ENCODE results near the gene DDX42. TPM values are rescaled to one million over a fixed set of nuclear protein-coding genes. Genes with fewer than 3 reads are reported as not detected.

Gene DDX42
- polyA plus RNA-seq, 1 donor from 2014 or later = 115 TPM

GRCh38 chr17:63809970-63810369 lies 36.0 kb downstream of the DDX42 start:
- no peaks in the 10 kb centered on the region for H3K27me3 ChIP-seq (ENCODE audit: insufficient read depth, low read depth, low read length)
- H3K4me2 ChIP-seq (ENCODE audit: low read length) = no peak overlapping the region
- no peaks in the 10 kb centered on the region for H3K9me3 ChIP-seq (ENCODE audit: low read length)
- H3K27ac ChIP-seq (ENCODE audit: low read length) = no peak overlapping the region
- no peak overlapping the region for H3K4me3 ChIP-seq (ENCODE audit: low read length)
- H4K20me1 ChIP-seq (ENCODE audit: insufficient read depth) = no peaks in the 10 kb centered on the region
- no peaks in the 10 kb centered on the region for H3K9me2 ChIP-seq (ENCODE audit: insufficient read depth, low read length)
- no peaks in the 10 kb centered on the region for H3F3A ChIP-seq (ENCODE audit: insufficient read depth, low read length, poor library complexity, severe bottlenecking)
- TF ChIP-seq EP300 (conservative IDR thresholded peaks at IDR 0.05; ENCODE audit: poor library complexity, severe bottlenecking) = no peak
- no peak for TF ChIP-seq MXI1 (conservative IDR thresholded peaks at IDR 0.05; ENCODE audit: poor library complexity, severe bottlenecking)
- TF ChIP-seq EZH2 (IDR thresholded peaks at IDR 0.05; ENCODE audit: borderline replicate concordance, insufficient read depth, low read length, poor library complexity, severe bottlenecking) = no peak
- TF ChIP-seq TAF1 (IDR thresholded peaks at IDR 0.05; ENCODE audit: low read depth) = no peak
- TF ChIP-seq, protein P1, sequence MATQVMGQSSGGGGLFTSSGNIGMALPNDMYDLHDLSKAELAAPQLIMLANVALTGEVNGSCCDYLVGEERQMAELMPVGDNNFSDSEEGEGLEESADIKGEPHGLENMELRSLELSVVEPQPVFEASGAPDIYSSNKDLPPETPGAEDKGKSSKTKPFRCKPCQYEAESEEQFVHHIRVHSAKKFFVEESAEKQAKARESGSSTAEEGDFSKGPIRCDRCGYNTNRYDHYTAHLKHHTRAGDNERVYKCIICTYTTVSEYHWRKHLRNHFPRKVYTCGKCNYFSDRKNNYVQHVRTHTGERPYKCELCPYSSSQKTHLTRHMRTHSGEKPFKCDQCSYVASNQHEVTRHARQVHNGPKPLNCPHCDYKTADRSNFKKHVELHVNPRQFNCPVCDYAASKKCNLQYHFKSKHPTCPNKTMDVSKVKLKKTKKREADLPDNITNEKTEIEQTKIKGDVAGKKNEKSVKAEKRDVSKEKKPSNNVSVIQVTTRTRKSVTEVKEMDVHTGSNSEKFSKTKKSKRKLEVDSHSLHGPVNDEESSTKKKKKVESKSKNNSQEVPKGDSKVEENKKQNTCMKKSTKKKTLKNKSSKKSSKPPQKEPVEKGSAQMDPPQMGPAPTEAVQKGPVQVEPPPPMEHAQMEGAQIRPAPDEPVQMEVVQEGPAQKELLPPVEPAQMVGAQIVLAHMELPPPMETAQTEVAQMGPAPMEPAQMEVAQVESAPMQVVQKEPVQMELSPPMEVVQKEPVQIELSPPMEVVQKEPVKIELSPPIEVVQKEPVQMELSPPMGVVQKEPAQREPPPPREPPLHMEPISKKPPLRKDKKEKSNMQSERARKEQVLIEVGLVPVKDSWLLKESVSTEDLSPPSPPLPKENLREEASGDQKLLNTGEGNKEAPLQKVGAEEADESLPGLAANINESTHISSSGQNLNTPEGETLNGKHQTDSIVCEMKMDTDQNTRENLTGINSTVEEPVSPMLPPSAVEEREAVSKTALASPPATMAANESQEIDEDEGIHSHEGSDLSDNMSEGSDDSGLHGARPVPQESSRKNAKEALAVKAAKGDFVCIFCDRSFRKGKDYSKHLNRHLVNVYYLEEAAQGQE (IDR thresholded peaks at IDR 0.05; ENCODE audit: borderline replicate concordance) = no peak
- no peak for TF ChIP-seq RAD21 (conservative IDR thresholded peaks at IDR 0.05)
- TF ChIP-seq POLR2AphosphoS5 (IDR thresholded peaks at IDR 0.05) = no peak
- TF ChIP-seq CTCF (IDR thresholded peaks at IDR 0.05; ENCODE audit: poor library complexity, severe bottlenecking) = no peak
- TF ChIP-seq SMC3 (conservative IDR thresholded peaks at IDR 0.05; ENCODE audit: poor library complexity) = no peak
- H2AFZ ChIP-seq (ENCODE audit: low read depth, low read length) = no peak overlapping the region
- H3K79me2 ChIP-seq (replicated peaks; ENCODE audit: insufficient read depth, low read length) = no peaks in the 10 kb centered on the region
- no peak overlapping the region for H3K9ac ChIP-seq (ENCODE audit: low read length)
- peaks cover 15% of the 10 kb centered on the region for H3K36me3 ChIP-seq (ENCODE audit: insufficient read depth, low read length)

GRCh38 chr17:63816123-63816522 lies 42.2 kb downstream of the DDX42 start:
- Histone ChIP-seq H3K27me3 (ENCODE audit: insufficient read depth, low read depth, low read length) (no peaks in the 10 kb centered on the region), H3K9ac (ENCODE audit: low read length) (no peak overlapping the region), H3K9me3 (ENCODE audit: low read length) (no peaks in the 10 kb centered on the region), H3K79me2 (replicated peaks; ENCODE audit: insufficient read depth, low read length) (no peaks in the 10 kb centered on the region), H2AFZ (ENCODE audit: low read depth, low read length) (no peak overlapping the region), H4K20me1 (ENCODE audit: insufficient read depth) (no peaks in the 10 kb centered on the region), H3K9me2 (ENCODE audit: insufficient read depth, low read length) (no peaks in the 10 kb centered on the region), H3K36me3 (ENCODE audit: insufficient read depth, low read length) (peaks cover 43% of the 10 kb centered on the region), H3F3A (ENCODE audit: insufficient read depth, low read length, poor library complexity, severe bottlenecking) (no peaks in the 10 kb centered on the region), H3K27ac (ENCODE audit: low read length) (no peak overlapping the region), H3K4me3 (ENCODE audit: low read length) (no peak overlapping the region), H3K4me2 (ENCODE audit: low read length) (no peak overlapping the region)
- TF ChIP-seq EP300 (conservative IDR thresholded peaks at IDR 0.05; ENCODE audit: poor library complexity, severe bottlenecking) = no peak
- no peak for TF ChIP-seq SMC3 (conservative IDR thresholded peaks at IDR 0.05; ENCODE audit: poor library complexity)

- Histone ChIP-seq H3K79me2 (replicated peaks; ENCODE audit: insufficient read depth, low read length) (no peaks in the 10 kb centered on the region), H3F3A (ENCODE audit: insufficient read depth, low read length, poor library complexity, severe bottlenecking) (no peaks in the 10 kb centered on the region), H4K20me1 (ENCODE audit: insufficient read depth) (no peaks in the 10 kb centered on the region), H3K4me2 (ENCODE audit: low read length) (no peak overlapping the region), H3K9me2 (ENCODE audit: insufficient read depth, low read length) (no peaks in the 10 kb centered on the region), H3K36me3 (ENCODE audit: insufficient read depth, low read length) (peaks cover 38% of the 10 kb centered on the region), H3K27me3 (ENCODE audit: insufficient read depth, low read depth, low read length) (no peaks in the 10 kb centered on the region), H3K9me3 (ENCODE audit: low read length) (no peaks in the 10 kb centered on the region), H3K9ac (ENCODE audit: low read length) (no peak overlapping the region), H3K27ac (ENCODE audit: low read length) (no peak overlapping the region), H3K4me3 (ENCODE audit: low read length) (no peak overlapping the region), H2AFZ (ENCODE audit: low read depth, low read length) (no peak overlapping the region)
- TF ChIP-seq MXI1 (conservative IDR thresholded peaks at IDR 0.05; ENCODE audit: poor library complexity, severe bottlenecking) (no peak), EP300 (conservative IDR thresholded peaks at IDR 0.05; ENCODE audit: poor library complexity, severe bottlenecking) (no peak), POLR2AphosphoS5 (IDR thresholded peaks at IDR 0.05) (no peak)
- TF ChIP-seq, protein P1 (IDR thresholded peaks at IDR 0.05; ENCODE audit: borderline replicate concordance) = no peak
These were observed 42.7 kb downstream of the DDX42 start for GRCh38 chr17:63816669-63817068.
